HG02763 (cell line): ENCODE data around the gene ZNF569.
"Not testable (repeated sequence)": the region's sequence is repeated elsewhere in the genome, so short reads cannot be mapped to it uniquely, and the experiment has no call there.

Source experiments
- ATAC-seq: cut with Tn5 transposase; IDR thresholded peaks from one replicate; pipeline ENCODE4 v1.9.1; 2021; ENCODE audit warnings: mild to moderate bottlenecking, moderate library complexity; ENCODE audit not compliant: unreplicated experiment

Gene ZNF569

DNA sequence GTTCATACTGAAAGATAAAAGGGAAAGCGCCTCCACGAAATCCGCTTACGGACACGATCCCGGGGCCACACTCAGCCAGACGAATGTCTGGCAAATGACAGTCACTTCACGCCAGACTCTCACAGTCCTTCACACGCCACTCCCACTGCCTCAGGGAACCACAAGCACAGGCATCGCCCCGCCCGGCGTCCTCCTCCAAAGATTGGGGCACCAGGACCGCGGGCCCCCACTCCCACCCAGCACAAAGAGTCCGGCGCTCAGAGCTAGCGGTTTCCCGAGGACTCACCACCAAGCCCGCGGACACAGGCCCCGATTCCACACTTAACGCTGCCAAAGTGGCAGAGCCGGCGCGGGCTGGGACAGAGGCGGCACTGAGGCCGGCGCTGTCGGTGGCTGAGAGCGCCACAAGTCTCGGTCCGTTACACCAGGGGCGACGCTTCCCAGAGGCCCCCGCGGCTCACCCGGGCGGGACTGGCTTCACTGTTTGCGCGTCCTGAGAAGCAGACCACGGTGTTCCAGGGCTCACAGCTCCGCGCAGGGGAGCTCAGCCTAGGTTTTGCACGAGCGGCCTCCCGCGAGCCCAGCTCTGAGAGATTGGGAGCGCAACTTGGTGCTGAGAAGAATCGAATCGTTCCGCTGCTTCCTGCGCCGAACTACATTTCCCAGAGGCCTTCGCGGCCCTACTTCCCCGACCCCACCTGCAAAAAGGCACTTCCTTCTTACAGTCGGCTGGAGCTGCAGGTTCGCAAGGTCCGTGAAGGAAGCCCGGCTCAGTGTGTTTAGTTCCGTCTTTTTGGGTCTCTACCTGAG lies at the start of gene ZNF569:
Gene ZNF569, minus strand, starts transcription at position 647 of the 810 bp plus-strand sequence. CDS start 22,523 bp downstream, outside the sequence.
- peak; percentile 56 for ATAC-seq

DNA sequence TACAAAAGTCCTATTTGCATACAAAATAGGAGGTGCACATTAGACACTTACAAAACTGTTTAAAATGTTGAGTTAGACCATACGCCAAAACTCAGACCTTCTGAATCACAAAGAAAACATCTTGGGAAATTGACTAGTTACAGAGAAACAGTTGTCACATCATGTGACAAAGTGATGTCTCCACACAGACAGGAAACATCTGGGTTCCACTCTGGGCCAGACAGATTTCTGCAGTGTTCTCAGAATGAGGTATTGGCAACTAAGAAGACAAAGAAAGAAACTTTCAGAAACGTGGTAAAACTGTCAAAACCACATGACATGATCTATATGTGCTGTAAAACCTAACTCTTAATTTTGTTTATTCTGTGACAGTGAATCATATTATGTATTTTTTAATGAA lies 46.2 kb upstream of the ZNF569 start:
- no peak for ATAC-seq

DNA sequence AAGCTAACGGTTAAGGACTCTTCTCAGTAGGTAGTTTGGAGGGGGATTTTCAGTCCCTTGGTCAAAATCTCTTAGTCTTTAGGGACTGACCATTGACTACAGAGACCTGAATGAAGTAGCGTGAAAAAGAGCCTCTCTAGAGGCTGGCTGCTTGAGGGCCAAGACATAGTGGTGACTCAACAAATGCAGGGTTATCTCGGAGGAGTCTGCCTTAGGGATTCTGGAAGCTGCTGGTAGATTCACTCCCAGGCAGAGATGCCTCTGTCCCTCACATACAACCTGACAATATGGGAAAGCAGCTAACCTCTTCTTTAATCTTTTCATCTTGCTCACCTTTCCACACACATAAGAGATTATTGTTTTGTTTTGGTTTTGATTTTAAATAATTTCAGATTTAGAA lies 44.6 kb upstream of the ZNF569 start:
- no peak for ATAC-seq

GRCh38 chr19:37511186-37511585 lies 43.9 kb upstream of the ZNF569 start:
- ATAC-seq = no peak

DNA sequence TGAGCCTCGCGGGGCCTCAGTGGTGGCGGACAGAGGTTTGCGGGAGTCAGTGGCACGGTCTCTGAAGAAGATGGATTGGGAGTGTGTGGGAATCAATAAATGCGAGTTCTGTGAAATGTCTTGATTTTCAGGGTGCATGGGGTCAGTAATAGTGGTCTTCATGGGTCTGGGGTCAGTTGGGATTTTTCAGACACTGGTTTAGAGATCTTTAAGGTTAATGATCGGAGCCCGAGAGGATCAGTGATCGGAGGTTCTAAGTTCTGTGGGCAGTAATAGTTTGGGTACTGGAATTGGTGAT lies 39.9 kb upstream of the ZNF569 start:
- no peak for ATAC-seq

GRCh38 chr19:37506387-37507166 lies 39.3 kb upstream of the ZNF569 start, which contains the start of gene ZNF793:
Gene ZNF793, plus strand, starts transcription at chr19:37506939. Its CDS starts 16,501 bp downstream, at chr19:37523440.
- peak; percentile 65 for ATAC-seq

- ATAC-seq = no peak
Observed at GRCh38 chr19:37505958-37506386, 38.7 kb upstream of the ZNF569 start.

- ATAC-seq = no peak
Observed at GRCh38 chr19:37492213-37492612, 25.0 kb upstream of the ZNF569 start.

- no peak for ATAC-seq
Observed at GRCh38 chr19:37484406-37485168, 17.3 kb upstream of the ZNF569 start.

- ATAC-seq = no peak
Observed at GRCh38 chr19:37472165-37472564, 4.9 kb upstream of the ZNF569 start.

DNA sequence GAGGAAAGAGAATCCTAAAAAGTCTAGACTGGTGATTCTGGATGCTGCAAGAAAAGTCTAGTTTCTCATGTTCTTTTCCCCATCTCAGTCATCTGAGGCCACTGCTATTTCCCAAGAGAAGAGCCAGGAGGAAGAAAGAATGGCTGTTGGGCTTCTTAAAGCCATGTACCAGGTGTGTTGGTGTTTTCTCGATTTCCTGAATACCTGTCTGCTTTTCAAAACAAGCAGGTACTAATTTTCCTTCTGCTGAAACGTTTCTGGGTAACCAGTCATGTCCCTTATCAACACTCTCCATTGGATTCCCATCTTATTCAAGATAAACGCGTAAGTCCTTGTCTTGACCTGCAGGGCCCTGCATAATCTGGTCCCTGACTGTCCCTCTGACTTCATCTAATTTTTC lies 3.0 kb upstream of the ZNF569 start:
- ATAC-seq = no peak

- peak; percentile 53 for ATAC-seq
Observed at GRCh38 chr19:37468961-37469777, 1.9 kb upstream of the ZNF569 start, which contains the start of gene ZNF570. Gene ZNF570, plus strand, starts transcription at chr19:37469356. Its CDS starts 999 bp downstream, at chr19:37470355.

DNA sequence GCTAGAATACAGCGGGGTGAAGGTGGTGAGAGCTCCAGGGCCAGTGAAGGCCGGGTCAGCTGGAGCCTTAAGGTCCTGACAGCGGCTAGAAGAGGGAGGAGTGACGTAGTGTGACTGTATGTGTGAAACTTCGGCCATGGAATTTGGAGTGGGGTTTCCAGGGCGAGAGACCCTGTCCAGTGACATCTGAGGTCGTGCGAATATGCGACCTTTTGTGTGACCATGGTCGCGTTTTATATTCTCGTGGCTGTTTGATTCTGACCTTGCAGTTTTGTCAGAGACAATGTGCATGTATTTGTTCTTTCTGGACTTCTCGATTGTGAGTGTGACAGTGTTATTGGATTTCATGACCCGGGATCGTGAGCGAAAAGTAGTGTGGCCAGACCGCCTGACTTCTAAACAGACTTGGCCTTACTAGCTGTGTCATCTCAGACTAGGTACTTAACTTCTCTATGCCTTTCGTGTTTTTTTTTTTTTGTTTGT lies 405 bp upstream of the ZNF569 start:
- no peak for ATAC-seq

GRCh38 chr19:37466277-37466797 lies 907 bp downstream of the ZNF569 start:
- ATAC-seq = no peak

- ATAC-seq = no peak
Observed at GRCh38 chr19:37452500-37453245, 14.6 kb downstream of the ZNF569 start.

GRCh38 chr19:37413313-37414084 lies 53.7 kb downstream of the ZNF569 start:
- ATAC-seq = no peak

- no peak for ATAC-seq
Observed at GRCh38 chr19:37412700-37413099, 54.5 kb downstream of the ZNF569 start.

DNA sequence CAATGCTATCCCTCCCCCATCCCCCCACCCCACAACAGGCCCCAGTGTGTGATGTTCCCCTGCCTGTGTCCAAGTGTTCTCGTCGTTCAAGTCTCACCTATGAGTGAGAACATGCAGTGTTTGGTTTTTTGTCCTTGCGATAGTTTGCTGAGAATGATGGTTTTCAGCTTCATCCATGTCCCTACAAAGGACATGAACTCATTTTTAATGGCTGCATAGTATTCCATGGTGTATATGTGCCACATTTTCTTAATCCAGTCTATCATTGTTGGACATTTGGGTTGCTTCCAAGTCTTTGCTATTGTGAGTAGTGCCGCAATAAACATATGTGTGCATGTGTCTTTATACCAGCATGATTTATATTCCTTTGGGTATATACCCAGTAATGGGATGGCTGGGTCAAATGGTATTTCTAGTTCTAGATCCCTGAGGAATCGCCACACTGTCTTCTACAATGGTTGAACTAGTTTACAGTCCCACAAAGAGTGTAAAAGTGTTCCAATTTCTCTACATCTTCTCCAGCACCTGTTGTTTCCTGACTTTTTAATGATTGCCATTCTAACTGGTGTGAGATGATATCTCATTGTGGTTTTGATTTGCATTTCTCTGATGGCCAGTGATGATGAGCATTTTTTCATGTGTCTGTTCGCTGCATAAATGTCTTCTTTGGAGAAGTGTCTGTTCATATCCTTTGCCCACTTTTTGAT lies 61.0 kb downstream of the ZNF569 start:
- not testable (repeated sequence) for ATAC-seq
